Large intestine (tissue), 3 donors: Measurements from ENCODE around the gene BACH2. TPM values are rescaled to one million over a fixed set of nuclear protein-coding genes. Genes with fewer than 3 reads are reported as not detected.

ENCODE experiments used
- DNase-seq, 2 donors: peaks; one replicate each; pipeline versions ENCODE4 v3.0.0 to v3.0.0-alpha.2; 2013
- H3K27ac ChIP-seq: one replicate; pipeline ENCODE4 v1.5.1; 2013; ENCODE audit warnings: low read length
- H3K27me3 ChIP-seq: 2 replicates; pipeline ENCODE4 v1.6.1; 2013; ENCODE audit warnings: low read length; ENCODE audit not compliant: control insufficient read depth, insufficient read depth
- H3K36me3 ChIP-seq: 2 replicates; pipeline ENCODE4 v1.6.1; 2013; ENCODE audit warnings: low read length; ENCODE audit not compliant: control insufficient read depth, insufficient read depth
- H3K4me1 ChIP-seq: one replicate; pipeline ENCODE4 v1.6.1; 2013; ENCODE audit warnings: low read length; ENCODE audit not compliant: control insufficient read depth, insufficient read depth
- H3K4me3 ChIP-seq: one replicate; pipeline ENCODE4 v1.5.1; 2013; ENCODE audit warnings: low read length
- H3K9me3 ChIP-seq: one replicate; pipeline ENCODE4 v1.6.1; 2013; ENCODE audit warnings: mild to moderate bottlenecking, low read depth, low read length, moderate library complexity; ENCODE audit not compliant: control insufficient read depth
- WGBS: methylation state at CpG from one replicate; pipeline ENCODE4 v1.1.5; 2013; ENCODE audit warnings: low lambda C conversion rate; ENCODE audit not compliant: insufficient coverage; 5-methylcytosine and 5-hydroxymethylcytosine counted together
- polyA plus RNA-seq: library from polyadenylated mRNA; unstranded; fragments of 120-200 nt; gene quantifications from one replicate; pipeline ENCODE4 v1.2.1, GENCODE V29; 2013

The BACH2 gene
- polyA plus RNA-seq, 1 donor = 2.8 TPM

DNA sequence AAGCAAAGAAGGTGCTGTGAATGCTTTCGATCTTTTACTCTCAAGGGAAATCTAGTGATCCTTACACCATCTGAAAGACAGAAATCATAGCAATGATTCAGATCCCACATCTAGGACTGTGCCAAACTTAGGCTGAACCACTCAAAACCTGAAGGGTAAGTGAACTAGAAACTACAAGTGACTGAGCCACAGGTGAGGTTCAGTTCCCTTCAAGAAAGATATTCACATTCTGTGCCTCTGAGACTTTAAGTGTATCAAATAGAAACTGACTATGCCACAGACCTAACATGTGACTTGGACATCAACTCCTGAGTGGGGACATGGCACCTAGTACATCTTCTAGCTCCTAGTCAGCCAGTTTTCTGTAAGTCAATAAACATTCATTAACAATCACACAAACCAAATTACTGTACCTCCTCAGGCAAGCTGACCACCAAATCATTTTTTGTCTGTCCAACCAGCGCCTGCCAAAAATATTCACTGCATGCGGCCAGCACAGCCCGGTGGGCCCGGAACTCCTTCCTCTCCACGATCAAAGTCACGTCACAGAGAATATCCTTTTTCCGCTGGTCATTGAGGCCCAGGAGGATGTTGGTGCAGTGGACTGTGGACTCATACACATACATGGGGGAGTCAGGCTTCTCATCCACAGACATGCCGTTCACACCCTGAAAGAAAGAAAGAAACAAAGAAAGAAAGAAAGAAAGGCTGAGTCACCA lies 288.3 kb downstream of the BACH2 start:
- Histone ChIP-seq H3K4me3 (no peak overlapping the region), H3K4me1 (no peaks in the 10 kb centered on the region), H3K9me3 (no peaks in the 10 kb centered on the region), H3K36me3 (no peaks in the 10 kb centered on the region), H3K27me3 (no peaks in the 10 kb centered on the region), H3K27ac (no peak overlapping the region)
- DNase-seq = no peak
- WGBS = 100% methylated on average over 2 of the region's 9 CpGs

DNA sequence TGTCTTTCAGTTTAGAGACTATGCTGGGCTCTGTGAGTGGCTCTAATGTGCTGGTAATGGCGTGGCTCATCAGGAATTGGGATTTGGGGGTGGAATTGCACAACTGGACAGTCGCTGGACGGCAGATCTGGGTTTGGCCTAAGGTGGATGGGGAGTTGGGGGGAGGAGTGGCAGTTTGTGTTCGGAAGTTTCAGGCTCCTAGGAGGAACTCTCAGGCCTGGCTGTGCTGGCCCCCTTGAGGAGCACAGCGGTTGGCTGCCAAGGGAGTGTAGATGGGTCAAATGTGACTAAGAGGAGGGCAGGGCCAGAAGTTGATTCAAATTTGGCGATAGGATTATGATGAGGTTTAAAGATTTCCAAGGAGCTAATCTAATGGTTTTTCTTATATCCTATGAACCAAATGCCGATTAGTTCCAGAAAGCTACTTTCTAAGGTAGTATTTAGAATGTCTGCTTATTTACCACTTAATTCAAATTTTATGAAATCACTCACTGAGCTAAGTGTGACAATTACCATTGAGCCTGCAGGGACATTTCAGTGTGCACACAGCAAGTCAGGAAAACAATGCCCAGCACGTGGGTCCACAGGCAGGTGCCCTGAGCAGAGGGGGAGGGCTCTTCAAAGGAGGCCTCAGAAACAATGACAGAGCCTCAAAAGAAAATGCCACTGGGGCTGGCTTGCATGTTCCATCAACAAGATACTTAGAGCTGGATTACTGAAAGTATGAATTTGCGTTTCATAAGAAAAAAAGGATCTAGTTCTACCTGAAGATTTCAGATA lies 291.4 kb downstream of the BACH2 start:
- 100% methylated on average over 1 of the region's 9 CpGs for WGBS
- DNase-seq = no peak
- H3K9me3 ChIP-seq = no peaks in the 10 kb centered on the region

DNA sequence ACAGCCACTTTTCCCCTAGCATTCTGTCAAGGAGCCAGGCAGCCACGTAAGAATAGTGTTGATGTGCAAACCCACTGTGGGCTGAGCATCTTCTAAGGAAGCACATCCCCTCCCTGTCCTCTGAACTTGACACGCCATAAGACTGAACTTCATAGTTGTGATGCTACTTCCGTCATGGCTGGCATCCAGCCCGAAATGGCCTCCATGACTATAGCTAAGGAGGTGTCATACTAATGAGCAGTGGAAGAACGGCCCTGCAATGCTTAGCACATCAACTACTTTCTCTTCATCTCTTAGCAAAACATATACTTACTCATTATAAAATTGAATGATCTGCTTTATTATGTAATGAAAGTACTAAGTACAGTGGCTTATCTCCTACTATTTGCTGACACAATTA lies 292.1 kb downstream of the BACH2 start:
- no peak overlapping the region for H3K27ac ChIP-seq
- no peaks in the 10 kb centered on the region for H3K4me1 ChIP-seq
- no peaks in the 10 kb centered on the region for H3K27me3 ChIP-seq
- H3K9me3 ChIP-seq = no peaks in the 10 kb centered on the region
- no peak for DNase-seq
- no peaks in the 10 kb centered on the region for H3K36me3 ChIP-seq
- H3K4me3 ChIP-seq = no peak overlapping the region
- no CpG with 5 or more reads among the region's 5 CpGs for WGBS

More for the DNA sequence above, 291.4 kb downstream of the BACH2 start:
- Histone ChIP-seq H3K27me3 (no peaks in the 10 kb centered on the region), H3K27ac (no peak overlapping the region), H3K4me3 (no peak overlapping the region), H3K4me1 (no peaks in the 10 kb centered on the region), H3K36me3 (no peaks in the 10 kb centered on the region)

DNA sequence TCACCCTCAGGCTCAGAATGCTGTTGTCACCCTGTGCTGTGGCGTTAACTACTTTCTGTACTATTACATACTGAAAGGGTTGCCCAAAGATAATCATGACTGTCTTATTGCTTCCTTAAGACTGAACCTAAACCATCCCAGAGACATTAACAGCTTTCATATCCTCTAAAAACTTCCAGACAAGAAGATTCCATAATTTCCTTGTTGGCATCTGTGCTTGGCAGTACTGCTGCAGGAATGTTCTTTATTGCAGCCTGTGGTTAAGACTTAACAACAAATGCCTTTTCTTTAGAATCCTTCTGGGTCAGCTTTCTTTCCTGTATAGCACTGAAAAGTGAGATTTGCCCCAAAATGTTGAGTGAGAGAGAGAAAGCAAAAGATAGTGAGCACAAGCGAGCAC lies 292.7 kb downstream of the BACH2 start:
- H3K27ac ChIP-seq = no peak overlapping the region
- WGBS = no CpG with 5 or more reads among the region's 2 CpGs
- no peak for DNase-seq

DNA sequence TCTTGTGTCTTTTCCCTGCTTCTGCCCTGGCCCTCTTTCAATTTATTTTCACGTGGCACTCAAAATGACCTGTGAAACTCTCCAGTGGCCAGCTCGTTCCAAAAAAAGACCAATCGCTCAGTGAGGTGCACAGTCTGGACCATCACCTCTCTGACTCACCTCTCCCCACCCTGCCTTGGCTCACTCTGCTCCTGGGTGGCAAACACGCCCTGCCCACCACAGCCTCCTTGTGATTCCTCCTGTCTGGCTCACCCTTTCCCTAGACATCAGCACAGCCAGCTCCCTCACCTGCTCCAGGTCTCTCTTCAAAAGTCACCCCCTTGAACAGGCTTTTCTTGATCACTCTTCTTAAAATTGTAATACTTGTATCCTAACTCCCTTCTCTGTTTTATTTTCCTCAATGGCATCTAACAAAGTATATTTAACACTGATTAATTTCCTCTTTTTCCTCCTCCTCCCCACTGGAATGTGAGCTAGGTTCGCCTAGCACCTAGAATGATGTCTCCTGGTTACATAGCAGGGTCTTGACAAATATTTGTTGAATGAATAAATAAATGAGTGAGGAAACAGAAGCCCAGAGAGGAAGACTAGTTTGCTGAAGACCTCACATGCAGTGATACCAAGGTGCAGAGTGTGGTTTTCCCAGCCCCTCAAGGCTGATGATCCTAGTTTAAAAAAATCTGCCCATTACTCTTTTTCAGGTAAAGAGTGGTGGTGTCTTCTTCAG lies 293.4 kb downstream of the BACH2 start:
- no peaks in the 10 kb centered on the region for H3K27me3 ChIP-seq
- H3K9me3 ChIP-seq = no peaks in the 10 kb centered on the region
- 80% methylated on average over 2 of the region's 5 CpGs for WGBS
- H3K27ac ChIP-seq = no peak overlapping the region
- DNase-seq = no peak
- no peaks in the 10 kb centered on the region for H3K36me3 ChIP-seq
- no peak overlapping the region for H3K4me3 ChIP-seq
- H3K4me1 ChIP-seq = no peaks in the 10 kb centered on the region

More for the DNA sequence above, 292.7 kb downstream of the BACH2 start:
- Histone ChIP-seq H3K27me3 (no peaks in the 10 kb centered on the region), H3K4me1 (no peaks in the 10 kb centered on the region), H3K9me3 (no peaks in the 10 kb centered on the region), H3K4me3 (no peak overlapping the region), H3K36me3 (no peaks in the 10 kb centered on the region)

DNA sequence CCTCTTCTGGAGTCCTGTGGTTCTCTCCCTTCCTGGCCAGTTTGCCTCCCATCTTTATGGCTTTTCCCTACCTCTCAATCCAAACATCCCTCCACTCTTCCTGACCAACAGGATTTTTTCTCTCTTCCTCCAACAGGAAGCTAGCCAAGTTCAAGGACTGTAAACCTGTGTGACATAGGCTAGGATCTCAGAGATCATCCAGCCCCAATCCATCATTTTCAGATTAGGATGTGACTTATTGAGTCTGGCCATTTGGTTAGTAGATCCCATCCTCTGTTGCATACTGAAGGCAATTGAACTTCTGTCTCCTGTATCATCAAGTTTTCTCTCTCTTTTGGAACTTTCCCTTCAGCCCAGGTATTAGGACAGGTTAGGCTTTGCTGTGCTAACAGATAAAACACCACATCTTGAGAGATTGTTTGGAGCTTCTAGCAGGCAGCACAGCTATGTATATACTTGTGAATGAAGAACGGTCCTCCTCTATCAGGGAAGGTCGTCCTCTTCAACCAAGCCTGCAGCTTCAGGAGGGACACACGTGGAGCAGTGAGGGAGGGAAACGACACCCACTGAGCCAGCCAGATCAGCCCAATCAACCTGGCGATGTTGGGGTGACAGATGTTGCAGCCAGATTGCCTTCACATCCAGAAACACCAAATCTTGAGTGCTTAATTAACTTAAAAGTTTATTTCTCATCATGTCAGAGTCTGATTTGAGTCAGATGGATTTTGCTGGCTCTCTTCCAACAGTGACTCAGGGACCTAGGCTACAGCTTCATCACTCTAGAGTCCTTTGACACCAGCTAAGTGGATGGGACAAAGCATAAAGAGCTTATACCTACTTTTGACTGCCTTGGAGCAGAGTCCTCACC lies 295.5 kb downstream of the BACH2 start:
- Histone ChIP-seq H3K9me3 (no peaks in the 10 kb centered on the region), H3K36me3 (no peaks in the 10 kb centered on the region), H3K27me3 (no peaks in the 10 kb centered on the region), H3K4me3 (no peak overlapping the region), H3K27ac (no peak overlapping the region), H3K4me1 (no peaks in the 10 kb centered on the region)
- no CpG with 5 or more reads among the region's 5 CpGs for WGBS
- no peak for DNase-seq

DNA sequence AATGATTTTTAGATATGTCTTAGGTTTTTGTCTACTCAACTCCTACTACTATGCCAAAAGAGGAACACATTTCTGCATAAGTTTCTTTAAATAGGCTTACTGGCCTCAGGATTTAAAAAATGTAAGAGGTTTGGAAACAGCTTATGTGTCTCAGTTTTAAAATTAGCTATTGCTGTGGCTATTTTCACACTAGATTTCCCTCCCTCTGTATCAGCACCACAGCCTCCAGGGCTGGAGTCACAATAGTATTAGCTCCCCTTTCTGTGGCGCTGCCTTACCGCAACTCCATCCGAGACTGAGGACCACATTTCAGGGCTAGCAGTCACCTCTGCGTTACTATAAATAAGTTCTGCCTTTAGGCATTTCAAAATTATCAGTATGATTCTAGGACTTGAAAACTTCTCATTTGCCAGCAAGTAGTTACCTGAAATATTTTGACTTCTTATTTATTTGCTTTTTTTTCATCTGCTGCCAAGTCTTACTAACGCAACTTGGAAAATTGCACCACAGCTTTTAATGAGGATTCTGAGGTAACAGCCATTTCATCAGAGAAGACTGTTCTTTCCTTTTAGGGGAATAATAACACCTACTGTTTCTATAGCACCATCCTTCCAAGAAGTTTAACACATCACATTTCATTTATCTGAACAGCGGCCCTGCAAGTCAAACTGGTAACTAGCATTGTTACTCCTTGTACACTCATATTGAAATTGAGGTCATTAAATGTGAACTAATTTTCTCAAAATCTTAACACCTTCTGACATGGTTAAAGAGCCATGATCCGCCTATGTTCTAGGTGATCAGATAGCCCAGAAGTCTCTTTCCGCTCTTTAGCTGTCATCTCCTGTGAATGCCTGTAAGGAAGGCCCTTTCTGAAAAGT lies 296.5 kb downstream of the BACH2 start:
- 94% methylated on average over 3 of the region's 8 CpGs for WGBS
- no peak overlapping the region for H3K4me3 ChIP-seq
- no peaks in the 10 kb centered on the region for H3K36me3 ChIP-seq
- H3K4me1 ChIP-seq = no peaks in the 10 kb centered on the region
- no peaks in the 10 kb centered on the region for H3K27me3 ChIP-seq
- H3K27ac ChIP-seq = no peak overlapping the region
- H3K9me3 ChIP-seq = no peaks in the 10 kb centered on the region
- DNase-seq = no peak

DNA sequence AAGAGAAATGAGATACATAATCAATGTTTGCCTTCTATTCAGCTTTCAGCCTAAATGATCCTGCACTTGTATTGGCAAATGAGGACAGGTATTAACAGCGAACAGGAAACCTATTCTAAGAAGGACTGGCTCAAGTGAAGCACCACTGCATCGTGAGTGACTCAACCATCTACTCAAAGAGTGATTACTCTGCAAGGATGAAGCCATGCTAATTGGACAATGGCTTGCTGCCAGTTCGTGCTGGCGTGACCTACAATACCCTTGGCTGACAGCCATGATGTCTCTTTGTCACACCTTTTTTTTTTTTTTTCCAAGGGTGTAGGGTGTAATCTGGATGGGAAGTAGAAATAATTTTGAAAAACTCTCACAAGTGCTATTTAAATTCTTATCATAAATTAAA lies 297.5 kb downstream of the BACH2 start:
- H3K27me3 ChIP-seq = no peaks in the 10 kb centered on the region
- H3K4me1 ChIP-seq = no peaks in the 10 kb centered on the region
- no peaks in the 10 kb centered on the region for H3K9me3 ChIP-seq
- H3K27ac ChIP-seq = no peak overlapping the region
- H3K36me3 ChIP-seq = no peaks in the 10 kb centered on the region
- DNase-seq = no peak
- H3K4me3 ChIP-seq = no peak overlapping the region
- no CpG with 5 or more reads among the region's 4 CpGs for WGBS
